GM19468 (cell line): ENCODE measurements around the gene EFCAB14.
"Not testable (repeated sequence)": the region's sequence is repeated elsewhere in the genome, so short reads cannot be mapped to it uniquely, and the experiment has no call there.

Experiments
- ATAC-seq: cut with Tn5 transposase; IDR thresholded peaks from one replicate; pipeline ENCODE4 v1.9.1; 2021; ENCODE audit warnings: mild to moderate bottlenecking, moderate library complexity, moderate number of reproducible peaks; ENCODE audit not compliant: unreplicated experiment; ENCODE audit errors: extremely low read depth

EFCAB14 gene

GRCh38 chr1:46659307-46659870 lies 59.5 kb downstream of the EFCAB14 start:
- no peak for ATAC-seq

- no peak for ATAC-seq
Measured at GRCh38 chr1:46657775-46658174, 61.1 kb downstream of the EFCAB14 start.

- ATAC-seq, result no peak
Measured at GRCh38 chr1:46656643-46657042, 62.3 kb downstream of the EFCAB14 start.

- ATAC-seq, result no peak
Measured at GRCh38 chr1:46655848-46656247, 63.1 kb downstream of the EFCAB14 start.

- not testable (repeated sequence) for ATAC-seq
Measured at GRCh38 chr1:46654698-46655097, 64.2 kb downstream of the EFCAB14 start.

GRCh38 chr1:46654012-46654411 lies 64.9 kb downstream of the EFCAB14 start:
- ATAC-seq, result no peak

- ATAC-seq, result no peak
Measured at GRCh38 chr1:46653405-46653958, 65.4 kb downstream of the EFCAB14 start.

- no peak for ATAC-seq
Measured at GRCh38 chr1:46652321-46653100, 66.4 kb downstream of the EFCAB14 start.

- not testable (repeated sequence) for ATAC-seq
Measured at GRCh38 chr1:46651152-46651551, 67.8 kb downstream of the EFCAB14 start.

- ATAC-seq, result no peak
Measured at GRCh38 chr1:46650491-46650890, 68.4 kb downstream of the EFCAB14 start.

- ATAC-seq, result no peak
Measured at GRCh38 chr1:46649764-46650163, 69.2 kb downstream of the EFCAB14 start.

GRCh38 chr1:46647611-46648010 lies 71.3 kb downstream of the EFCAB14 start:
- ATAC-seq, result no peak

- ATAC-seq, result no peak
Measured at GRCh38 chr1:46646844-46647243, 72.1 kb downstream of the EFCAB14 start.

- no peak for ATAC-seq
Measured at GRCh38 chr1:46646331-46646730, 72.6 kb downstream of the EFCAB14 start.

GRCh38 chr1:46645815-46646214 lies 73.1 kb downstream of the EFCAB14 start:
- ATAC-seq, result no peak

GRCh38 chr1:46643368-46643775 lies 75.5 kb downstream of the EFCAB14 start:
- no peak for ATAC-seq

- no peak for ATAC-seq
Measured at GRCh38 chr1:46642115-46642680, 76.7 kb downstream of the EFCAB14 start.

GRCh38 chr1:46639547-46639946 lies 79.4 kb downstream of the EFCAB14 start:
- no peak for ATAC-seq

GRCh38 chr1:46638921-46639320 lies 80.0 kb downstream of the EFCAB14 start:
- no peak for ATAC-seq

GRCh38 chr1:46637444-46638083 lies 81.3 kb downstream of the EFCAB14 start:
- ATAC-seq, result no peak

- no peak for ATAC-seq
Measured at GRCh38 chr1:46635205-46635604, 83.7 kb downstream of the EFCAB14 start.
